Trophoblast cell (in vitro differentiated cells and primary cell): ENCODE results near the gene CRADD.

ENCODE experiments used
- DNase-seq, 2 donors: peaks; one replicate each; pipeline ENCODE4 v3.0.0-alpha.2; 2016
- H2AFZ ChIP-seq: 2 replicates; pipeline ENCODE4 v1.6.1; 2013; ENCODE audit warnings: low read length, moderate library complexity, mild to moderate bottlenecking; ENCODE audit not compliant: insufficient read depth, poor library complexity
- H2AK5ac ChIP-seq: 2 replicates; pipeline ENCODE4 v1.6.1; 2013; ENCODE audit warnings: mild to moderate bottlenecking, low read length
- H2BK120ac ChIP-seq: 2 replicates; pipeline ENCODE4 v1.6.1; 2013; ENCODE audit warnings: low read length, mild to moderate bottlenecking, moderate library complexity; ENCODE audit not compliant: insufficient read depth, poor library complexity
- H2BK12ac ChIP-seq: 2 replicates; pipeline ENCODE4 v1.6.1; 2013; ENCODE audit warnings: mild to moderate bottlenecking, low read length, moderate library complexity
- H2BK5ac ChIP-seq: 2 replicates; pipeline ENCODE4 v1.6.1; 2013; ENCODE audit warnings: low read length, low read depth, moderate library complexity, mild to moderate bottlenecking; ENCODE audit not compliant: poor library complexity
- H3K14ac ChIP-seq: 2 replicates; pipeline ENCODE4 v1.6.1; 2013; ENCODE audit warnings: mild to moderate bottlenecking, low read length
- H3K18ac ChIP-seq: 2 replicates; pipeline ENCODE4 v1.6.1; 2013; ENCODE audit warnings: mild to moderate bottlenecking, low read length
- H3K23ac ChIP-seq: 2 replicates; pipeline ENCODE4 v1.6.1; 2013; ENCODE audit warnings: low read length
- H3K27ac ChIP-seq: 2 replicates; pipeline ENCODE4 v1.5.1; 2013; ENCODE audit warnings: low read depth, mild to moderate bottlenecking, inconsistent platforms, low read length, moderate library complexity
- H3K27me3 ChIP-seq: 2 replicates; pipeline ENCODE4 v1.6.1; 2013; ENCODE audit warnings: inconsistent platforms, mild to moderate bottlenecking, low read length, moderate library complexity; ENCODE audit not compliant: insufficient read depth
- H3K36me3 ChIP-seq, 2 experiments: 1 replicate in 1 of 2; 2 replicates in 1 of 2; pipeline ENCODE4 v1.6.1; 2013; ENCODE audit warnings: low read length in 2 of 2, mild to moderate bottlenecking in 2 of 2, moderate library complexity in 1 of 2; ENCODE audit not compliant: insufficient read depth in 2 of 2, control insufficient read depth in 1 of 2
- H3K4ac ChIP-seq: 2 replicates; pipeline ENCODE4 v1.6.1; 2013; ENCODE audit warnings: low read depth, mild to moderate bottlenecking, low read length, moderate library complexity
- H3K4me1 ChIP-seq, 2 experiments: 1 replicate in 1 of 2; 2 replicates in 1 of 2; pipeline ENCODE4 v1.6.1; 2013; ENCODE audit warnings: low read length in 2 of 2, mild to moderate bottlenecking in 2 of 2, moderate library complexity in 1 of 2; ENCODE audit not compliant: insufficient read depth in 2 of 2, control insufficient read depth in 1 of 2
- H3K4me2 ChIP-seq: 2 replicates; pipeline ENCODE4 v1.6.1; 2013; ENCODE audit warnings: inconsistent platforms, mild to moderate bottlenecking, low read length, moderate library complexity
- H3K4me3 ChIP-seq: 2 replicates; pipeline ENCODE4 v1.5.1; 2013; ENCODE audit warnings: mild to moderate bottlenecking, low read depth, low read length, inconsistent platforms
- H3K79me1 ChIP-seq: one replicate; pipeline ENCODE4 v1.6.1; 2013; ENCODE audit warnings: low read length
- H3K79me2 ChIP-seq: 2 replicates; pipeline ENCODE4 v1.6.1; 2013; ENCODE audit warnings: low read length, mild to moderate bottlenecking; ENCODE audit not compliant: control insufficient read depth, insufficient read depth, poor library complexity
- H3K9ac ChIP-seq: 2 replicates; pipeline ENCODE4 v1.6.1; 2013; ENCODE audit warnings: mild to moderate bottlenecking, low read length
- H3K9me3 ChIP-seq: 2 replicates; pipeline ENCODE4 v1.6.1; 2013; ENCODE audit warnings: low read depth, mild to moderate bottlenecking, control low read depth, inconsistent platforms, low read length; ENCODE audit not compliant: insufficient read depth
- H4K12ac ChIP-seq: 2 replicates; pipeline ENCODE4 v1.6.1; 2013; ENCODE audit warnings: low read depth, mild to moderate bottlenecking, low read length, moderate library complexity
- H4K8ac ChIP-seq: 2 replicates; pipeline ENCODE4 v1.6.1; 2013; ENCODE audit warnings: low read depth, mild to moderate bottlenecking, low read length, moderate library complexity
- H4K91ac ChIP-seq: one replicate; pipeline ENCODE4 v1.6.1; 2013; ENCODE audit warnings: low read depth, mild to moderate bottlenecking, low read length, moderate library complexity
- WGBS: extraction: QIAGEN DNeasy Blood & Tissue Kit; methylation state at CpG from one replicate; pipeline ENCODE4 v1.1.7; 2013; ENCODE audit warnings: missing lambda C conversion rate; ENCODE audit not compliant: insufficient read length, insufficient coverage; ENCODE audit errors: extremely low coverage; 5-methylcytosine and 5-hydroxymethylcytosine counted together

Gene CRADD

GRCh38 chr12:93918262-93918661 lies 241.1 kb downstream of the CRADD start:
- no peak overlapping the region for H4K91ac ChIP-seq
- H3K36me3 ChIP-seq = no peaks in the 10 kb centered on the region

GRCh38 chr12:93918900-93919299 lies 241.7 kb downstream of the CRADD start:
- Histone ChIP-seq H4K12ac (no peak overlapping the region), H2BK12ac (no peak overlapping the region), H3K79me1 (no peaks in the 10 kb centered on the region), H4K8ac (no peak overlapping the region), H3K4me2 (no peak overlapping the region), H3K18ac (no peak overlapping the region), H3K79me2 (no peaks in the 10 kb centered on the region), H2AFZ (no peak overlapping the region), H3K14ac (no peak overlapping the region), H3K4me1 (no peaks in the 10 kb centered on the region), H3K9ac (no peak overlapping the region), H3K4ac (no peak overlapping the region), H3K9me3 (no peaks in the 10 kb centered on the region), H3K4me3 (no peak overlapping the region), H3K23ac (no peak overlapping the region), H2BK5ac (no peak overlapping the region), H3K27me3 (no peaks in the 10 kb centered on the region), H2BK120ac (no peak overlapping the region), H3K27ac (no peak overlapping the region), H4K91ac (no peak overlapping the region), H2AK5ac (no peak overlapping the region), H3K36me3 (no peaks in the 10 kb centered on the region)
- no peak for DNase-seq
- WGBS = no CpG with 5 or more reads among the region's 4 CpGs

More at GRCh38 chr12:93918262-93918661, 241.1 kb downstream of the CRADD start:
- Histone ChIP-seq H3K18ac (no peak overlapping the region), H2BK120ac (no peak overlapping the region), H4K12ac (no peak overlapping the region), H3K9ac (no peak overlapping the region), H2BK12ac (no peak overlapping the region), H3K4me3 (no peak overlapping the region), H3K4ac (no peak overlapping the region), H2AFZ (no peak overlapping the region), H3K4me1 (no peaks in the 10 kb centered on the region), H2AK5ac (no peak overlapping the region), H3K23ac (no peak overlapping the region), H3K79me1 (no peaks in the 10 kb centered on the region), H4K8ac (no peak overlapping the region), H3K9me3 (no peaks in the 10 kb centered on the region), H3K79me2 (no peaks in the 10 kb centered on the region), H3K27ac (no peak overlapping the region), H3K14ac (no peak overlapping the region), H2BK5ac (no peak overlapping the region), H3K27me3 (no peaks in the 10 kb centered on the region), H3K4me2 (no peak overlapping the region)
- no CpG with 5 or more reads among the region's 6 CpGs for WGBS
- DNase-seq = peak; percentile 8 to 57

GRCh38 chr12:93921521-93921920 lies 244.3 kb downstream of the CRADD start:
- Histone ChIP-seq H4K12ac (no peak overlapping the region), H2BK120ac (no peak overlapping the region), H3K27me3 (no peaks in the 10 kb centered on the region), H2BK12ac (no peak overlapping the region), H3K79me1 (no peaks in the 10 kb centered on the region), H3K23ac (no peak overlapping the region), H4K8ac (no peak overlapping the region), H3K36me3 (no peaks in the 10 kb centered on the region), H3K14ac (no peak overlapping the region), H3K4me3 (no peak overlapping the region), H3K18ac (no peak overlapping the region), H3K4me1 (no peaks in the 10 kb centered on the region), H3K4ac (no peak overlapping the region), H3K79me2 (no peaks in the 10 kb centered on the region), H3K4me2 (no peak overlapping the region), H4K91ac (no peak overlapping the region), H3K9ac (no peak overlapping the region), H3K9me3 (no peaks in the 10 kb centered on the region), H2AK5ac (no peak overlapping the region), H2BK5ac (no peak overlapping the region), H3K27ac (no peak overlapping the region), H2AFZ (no peak overlapping the region)
- WGBS = no CpG with 5 or more reads among the region's 3 CpGs
- peak; percentile 15 to 50 for DNase-seq

DNA sequence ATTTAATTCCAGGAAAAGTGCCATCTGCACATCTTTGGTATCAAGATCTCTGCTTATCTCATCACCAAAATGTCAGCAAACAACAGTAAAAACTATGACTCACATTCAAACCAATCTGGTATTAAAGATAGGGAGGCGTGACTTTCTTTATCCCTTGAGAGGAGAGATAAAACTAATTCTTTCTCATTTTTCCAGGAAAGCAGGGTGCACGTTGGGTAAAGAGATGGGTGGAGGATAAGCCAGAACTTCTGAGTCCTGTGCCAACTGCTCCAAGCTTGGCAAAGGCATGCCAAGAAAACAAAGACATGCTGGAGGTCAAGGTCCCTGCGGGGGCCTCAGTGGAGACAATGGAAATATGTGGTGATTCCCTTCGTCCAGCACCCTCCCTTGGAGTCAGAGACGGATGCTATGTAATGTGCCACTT lies 245.4 kb downstream of the CRADD start:
- no peak for DNase-seq
- no peak overlapping the region for H4K8ac ChIP-seq
- no peak overlapping the region for H3K27ac ChIP-seq
- no peaks in the 10 kb centered on the region for H3K36me3 ChIP-seq
- no peak overlapping the region for H2AFZ ChIP-seq
- no peak overlapping the region for H2BK12ac ChIP-seq
- H3K14ac ChIP-seq = no peak overlapping the region
- no peaks in the 10 kb centered on the region for H3K4me1 ChIP-seq
- no peak overlapping the region for H2BK120ac ChIP-seq
- H2AK5ac ChIP-seq = no peak overlapping the region
- no peaks in the 10 kb centered on the region for H3K79me1 ChIP-seq
- H4K12ac ChIP-seq = no peak overlapping the region
- no CpG with 5 or more reads among the region's 5 CpGs for whole genome bisulfite sequencing
- no peak overlapping the region for H3K9ac ChIP-seq
- no peaks in the 10 kb centered on the region for H3K9me3 ChIP-seq
- no peak overlapping the region for H3K4ac ChIP-seq
- H3K79me2 ChIP-seq = no peaks in the 10 kb centered on the region
- H3K4me2 ChIP-seq = no peak overlapping the region
- no peak overlapping the region for H2BK5ac ChIP-seq
- H4K91ac ChIP-seq = no peak overlapping the region
- H3K4me3 ChIP-seq = no peak overlapping the region
- no peak overlapping the region for H3K18ac ChIP-seq
- H3K27me3 ChIP-seq = no peaks in the 10 kb centered on the region
- H3K23ac ChIP-seq = no peak overlapping the region
